K562 (cell line): ENCODE measurements around the gene CHMP4B. TPM values are rescaled to one million over a fixed set of nuclear protein-coding genes. Genes with fewer than 3 reads are reported as not detected.
A peak's percentile ranks its signal among the peaks of the same experiment; 100 is the strongest.

Experiments used
- ATAC-seq: fragments of 200-7000 bp; cut with Tn5 transposase; 3 replicates; pipeline ENCODE4 v1.9.1; 2020; ENCODE audit warnings: moderate library complexity
- BruUV-seq: library from RNA; stranded (reverse); fragments of 400-500 nt; replicated peaks from 2 replicates; lab custom pipeline; 2021; lab: Mats Ljungman, UMichigan
- CTCF ChIA-PET: fragments of 300-600 bp; formaldehyde crosslinking; extraction: SDS; loops from one replicate; lab custom pipeline; 2021; ENCODE audit warnings: low intra/inter-chr PET ratio; lab: Yijun Ruan, JAX
- POLR2A ChIA-PET: fragments of 300-600, 350-650 bp; sonication (Branson Sonifier 250); formaldehyde crosslinking; extraction: SDS; loops from one replicate; lab custom pipeline; 2021; ENCODE audit warnings: antibody characterized with exemption, inconsistent platforms; lab: Yijun Ruan, JAX
- DNase-seq, 4 experiments: peaks; one replicate each; pipeline versions ENCODE4 v3.0.0 to v3.0.0-alpha.2; 2011 to 2018; ENCODE audit warnings: low spot score in 3 of 4, mixed read lengths in 3 of 4; ENCODE audit errors: extremely low read depth in 1 of 4
- FAIRE-seq: peaks from 2 replicates; lab custom pipeline; 2011; peaks lifted over from hg19 to GRCh38; lab: Jason Lieb, UNC
- H2AFZ ChIP-seq: 2 replicates; pipeline ENCODE4 v1.6.0; 2011; ENCODE audit warnings: low read depth, low read length, control low read depth, inconsistent platforms
- H3K27ac ChIP-seq: fragments of 200-600 bp; 3 replicates; pipeline ENCODE4 v1.8.0; 2011; ENCODE audit warnings: low read depth, mild to moderate bottlenecking, control low read depth, inconsistent platforms, low read length, moderate library complexity, mixed read lengths; ENCODE audit errors: extremely low read depth
- H3K27me3 ChIP-seq, 2 experiments: fragments of 300-600 bp in 1 of 2; 2 replicates in 1 of 2; 3 replicates in 1 of 2; pipeline versions ENCODE4 v1.6.0 to v1.8.0; 2011; ENCODE audit warnings: inconsistent platforms in 2 of 2, low read length in 2 of 2, mild to moderate bottlenecking in 1 of 2, mixed read lengths in 1 of 2, moderate library complexity in 1 of 2; ENCODE audit not compliant: control insufficient read depth in 2 of 2, insufficient read depth in 2 of 2
- H3K36me3 ChIP-seq: fragments of 300-600 bp; 3 replicates; pipeline ENCODE4 v1.8.0; 2011; ENCODE audit warnings: mild to moderate bottlenecking, low read length, inconsistent platforms; ENCODE audit not compliant: control insufficient read depth, insufficient read depth
- H3K4me1 ChIP-seq, 2 experiments: fragments of 200-600 bp in 1 of 2; replicated peaks in 1 of 2; 2 replicates in 1 of 2; 3 replicates in 1 of 2; pipeline versions ENCODE4 v1.5.1 to v1.8.0; 2011; ENCODE audit warnings: inconsistent platforms in 2 of 2, low read length in 2 of 2, mild to moderate bottlenecking in 1 of 2, mixed read lengths in 1 of 2, moderate library complexity in 1 of 2; ENCODE audit not compliant: control insufficient read depth in 2 of 2, insufficient read depth in 2 of 2
- H3K4me2 ChIP-seq: 2 replicates; pipeline ENCODE4 v1.6.1; 2011; ENCODE audit warnings: low read length, control low read depth, inconsistent platforms, mixed read lengths; ENCODE audit not compliant: insufficient read depth
- H3K4me3 ChIP-seq: fragments of 200-600 bp; sonication (generic), shearing (Covaris generic); 2 replicates; pipeline ENCODE4 v1.5.1; 2016; ENCODE audit warnings: control low read depth, inconsistent platforms
- H3K79me2 ChIP-seq: fragments of 200-600 bp; 3 replicates; pipeline ENCODE4 v1.8.0; 2011; ENCODE audit warnings: low read length, inconsistent platforms; ENCODE audit not compliant: control insufficient read depth, insufficient read depth
- H3K9ac ChIP-seq, 2 experiments: 2 replicates each; pipeline versions ENCODE4 v1.6.0 to v1.6.1; 2011; ENCODE audit warnings: low read depth in 2 of 2, low read length in 2 of 2, control low read depth in 1 of 2, inconsistent platforms in 1 of 2, mild to moderate bottlenecking in 1 of 2, mixed read lengths in 1 of 2; ENCODE audit not compliant: insufficient read depth in 1 of 2
- H3K9me1 ChIP-seq: one replicate; pipeline ENCODE4 v1.6.0; 2011; ENCODE audit warnings: inconsistent platforms, mild to moderate bottlenecking, low read length, moderate library complexity; ENCODE audit not compliant: control insufficient read depth, insufficient read depth
- H3K9me3 ChIP-seq: replicated peaks from 2 replicates; pipeline ENCODE4 v1.5.1; 2011; ENCODE audit warnings: low read depth, low read length, inconsistent platforms; ENCODE audit not compliant: control insufficient read depth, insufficient read depth
- H4K20me1 ChIP-seq: replicated peaks from 2 replicates; pipeline ENCODE4 v1.6.1; 2011; ENCODE audit warnings: low read length, inconsistent platforms, mixed read lengths; ENCODE audit not compliant: control insufficient read depth, insufficient read depth
- FOXM1 ChIP-seq, 2 experiments: fragments of 450-650 bp in 1 of 2; sonication (generic) in 1 of 2; formaldehyde crosslinking in 1 of 2; IDR thresholded peaks; 2 replicates each; pipeline versions ENCODE4 v1.6.1 to v1.9.0; 2017 to 2022; ENCODE audit warnings: low read depth in 2 of 2, mild to moderate bottlenecking in 2 of 2, missing genetic modification reagents in 1 of 2, moderate library complexity in 1 of 2
- HMGN3 ChIP-seq: IDR thresholded peaks from 2 replicates; pipeline ENCODE4 v1.6.1; 2011; ENCODE audit warnings: borderline replicate concordance, low read depth, mild to moderate bottlenecking, mixed read lengths, low read length; ENCODE audit not compliant: insufficient read length; ENCODE audit errors: extremely low read depth
- LCOR ChIP-seq: sonication (generic); formaldehyde crosslinking; IDR thresholded peaks from 2 replicates; pipeline ENCODE4 v1.8.0; 2022; ENCODE audit warnings: mild to moderate bottlenecking, missing genetic modification reagents
- PRMT5 ChIP-seq: sonication (generic); formaldehyde crosslinking; IDR thresholded peaks from 2 replicates; pipeline ENCODE4 v1.5.0; 2020; ENCODE audit warnings: missing genetic modification reagents
- RREB1 ChIP-seq: fragments of 250-450 bp; sonication (Bioruptor Pico); IDR thresholded peaks from 2 replicates; pipeline ENCODE4 v1.4.0; 2020
- TAF7 ChIP-seq: fragments of 450-650 bp; IDR thresholded peaks from 2 replicates; pipeline ENCODE4 v1.6.1; 2016; ENCODE audit warnings: missing genetic modification characterization, missing compliant biosample characterization
- ZNF121 ChIP-seq: sonication (generic); formaldehyde crosslinking; conservative IDR thresholded peaks from 2 replicates; pipeline ENCODE4 v1.8.0; 2022; ENCODE audit warnings: missing genetic modification reagents
- ZNF24 ChIP-seq: fragments of 450-650 bp; IDR thresholded peaks from 2 replicates; pipeline ENCODE4 v1.6.1; 2016
- ZNF253 ChIP-seq: fragments of 250-450 bp; sonication (Bioruptor Pico); conservative IDR thresholded peaks from 2 replicates; pipeline ENCODE4 v1.6.1; 2021; ENCODE audit warnings: mild to moderate bottlenecking
- WGBS: fragments of 100-300 bp; shearing (Covaris generic); methylation state at CpG from one replicate; pipeline ENCODE4 v1.1.6; 2016; ENCODE audit warnings: low coverage, mixed read lengths; ENCODE audit not compliant: insufficient coverage; ENCODE audit errors: missing lambda C conversion rate; 5-methylcytosine and 5-hydroxymethylcytosine counted together
- in situ Hi-C: fragments of 300-500 bp; cut with MboI; formaldehyde crosslinking; loops from 4 replicates; pipeline ENCODE4 v1.15.0; 2018; ENCODE audit warnings: inconsistent platforms, mixed read lengths
- intact Hi-C: fragments of 100-400 bp; cut with micrococcal nuclease; formaldehyde crosslinking; loops from 2 replicates; pipeline ENCODE4 v1.14.2; 2022
- polyA plus RNA-seq, 8 experiments: library from polyadenylated mRNA; depleted of rRNA in 4 of 8; stranded (reverse) in 5 of 8; unstranded in 3 of 8; fragments of >200 nt; fragmentation: Nextera tagmentation in 2 of 8; fragmentation: Illumina TruSeq in 1 of 8; extraction: Ambion mirVana in 2 of 8; extraction: Trizol in 1 of 8; gene quantifications; 2 replicates each; pipeline versions ENCODE4 v1.2.1 to v1.2.3, GENCODE V29; 2011 to 2014; ENCODE audit warnings: inconsistent platforms in 1 of 8, missing spikeins in 1 of 8
- total RNA-seq, 7 experiments: library from RNA; depleted of rRNA in 6 of 7; stranded (reverse); fragments of >200 nt in 6 of 7; fragmentation: Illumina TruSeq in 2 of 7; extraction: Trizol in 2 of 7; gene quantifications; 2 replicates each; pipeline versions ENCODE4 v1.2.1 to v1.2.3, GENCODE V29; 2011 to 2021; ENCODE audit warnings: low replicate concordance in 1 of 7

Gene CHMP4B
- total and polyA plus RNA-seq, 9 of the 15 experiments (the other 6 are each of a cell fraction or from before 2014, with no cell fraction given) = 1.8 to 64.7 (median 31.8) TPM

DNA sequence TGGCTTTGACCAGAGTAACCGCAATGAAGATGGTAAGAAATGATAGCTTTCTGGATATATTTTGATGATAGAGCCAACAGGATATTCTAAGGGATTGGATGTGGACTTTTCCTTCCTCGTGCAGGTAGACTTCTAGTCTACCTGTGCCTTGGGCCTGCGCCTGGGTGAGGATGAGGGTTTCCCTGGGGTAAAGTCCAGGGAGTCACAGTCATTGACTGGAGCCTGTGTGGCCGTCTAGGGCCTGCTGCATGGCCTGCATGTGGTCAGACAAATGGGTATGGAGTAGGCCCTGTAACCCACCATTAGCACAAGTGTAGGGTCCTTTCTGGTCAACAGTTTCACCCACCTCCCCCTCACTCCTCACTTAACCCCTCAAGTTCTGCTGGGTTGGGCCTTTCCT lies 12.7 kb upstream of the CHMP4B start:
- no peaks in the 10 kb centered on the region for H3K36me3 ChIP-seq
- peak; percentile 41; the same call in 1 of the 3 replicates for ATAC-seq
- no peak overlapping the region for H3K4me2 ChIP-seq
- no peak overlapping the region for H2AFZ ChIP-seq
- H4K20me1 ChIP-seq = no peaks in the 10 kb centered on the region
- no peak for FAIRE-seq
- WGBS = 38% methylated on average over 4 of the region's 4 CpGs
- BruUV-seq = no TSS peak
- H3K9ac ChIP-seq = no peak overlapping the region
- H3K4me1 ChIP-seq = peaks cover 0 to 3% of the 10 kb centered on the region in 2 experiments; a peak in 4 of 5 replicates
- CTCF ChIA-PET = no interaction called here
- in situ Hi-C loops (no loop called here), intact Hi-C loops (loop anchor here (10.0 kb wide), 2 partner anchors 126 to 266 kb away; no protein-coding TSS in a partner anchor)
- no peak for TF ChIP-seq ZNF253 (CRISPR knock-in tag)
- no peak for TF ChIP-seq HMGN3
- TF ChIP-seq LCOR (CRISPR knock-in tag) = no peak
- H3K27me3 ChIP-seq = no peaks in the 10 kb centered on the region
- no peaks in the 10 kb centered on the region for H3K79me2 ChIP-seq
- H3K27ac ChIP-seq = no peak overlapping the region
- DNase-seq = no peak
- POLR2A ChIA-PET = no interaction called here
- H3K9me3 ChIP-seq = no peaks in the 10 kb centered on the region
- no peak overlapping the region for H3K4me3 ChIP-seq
- no peaks in the 10 kb centered on the region for H3K9me1 ChIP-seq

DNA sequence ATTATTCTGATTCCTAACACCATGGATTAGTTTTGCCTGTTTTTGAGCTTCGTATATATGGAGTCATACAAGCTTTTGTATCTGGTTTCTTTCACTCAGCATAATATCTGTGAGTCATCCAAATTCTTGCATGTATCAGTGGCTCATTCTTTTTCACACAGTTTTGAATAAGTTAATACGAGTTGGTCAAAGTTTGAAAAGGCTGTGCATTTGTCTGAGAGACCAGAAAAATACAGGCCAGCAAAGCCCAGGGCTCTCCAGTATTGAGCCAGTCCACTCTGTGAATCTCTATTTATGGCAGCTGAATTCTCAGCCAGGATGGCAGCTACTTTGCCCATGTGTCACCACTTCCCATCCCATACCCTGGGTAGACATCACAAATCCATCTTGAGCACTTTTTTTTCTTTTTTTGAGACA lies 7.2 kb upstream of the CHMP4B start:
- CTCF ChIA-PET = no interaction called here
- DNase-seq = no peak
- Histone ChIP-seq H4K20me1 (no peaks in the 10 kb centered on the region), H3K79me2 (no peaks in the 10 kb centered on the region), H3K9ac (no peak overlapping the region), H2AFZ (no peak overlapping the region), H3K9me1 (no peaks in the 10 kb centered on the region), H3K36me3 (no peaks in the 10 kb centered on the region), H3K4me3 (no peak overlapping the region), H3K4me1 (no peaks in the 10 kb centered on the region; a peak in 1 of 5 replicates), H3K27me3 (no peaks in the 10 kb centered on the region), H3K27ac (no peak overlapping the region), H3K9me3 (no peaks in the 10 kb centered on the region), H3K4me2 (no peak overlapping the region)
- ATAC-seq = no peak
- intact Hi-C loops (no loop called here), in situ Hi-C loops (no loop called here)
- POLR2A ChIA-PET = interaction anchor here (0.5 kb wide), 1 partner anchor 143 kb away, joined by 3 read pairs; no protein-coding TSS in a partner anchor
- 16% methylated on average over 2 of the region's 2 CpGs for WGBS
- no TSS peak for BruUV-seq
- FAIRE-seq = peak; percentile 11
- TF ChIP-seq FOXM1 (IDR thresholded peaks at IDR 0.05; ENCODE audit: low read depth) (no peak), FOXM1 (CRISPR knock-in tag; IDR thresholded peaks at IDR 0.05; ENCODE audit: low read depth) (no peak), RREB1 (no peak), PRMT5 (CRISPR knock-in tag) (no peak), ZNF24 (no peak), TAF7 (tag) (no peak), ZNF121 (CRISPR knock-in tag) (no peak)
